HEK293T (cell line): Measurements from ENCODE around the gene DENND1C.

Source experiments
- CTCF ChIA-PET: fragments of 350-600 bp; formaldehyde crosslinking; extraction: SDS; loops from one replicate; lab custom pipeline; 2021; ENCODE audit warnings: antibody characterized with exemption, inconsistent platforms; lab: Yijun Ruan, JAX
- POLR2A ChIA-PET: fragments of 350-600 bp; formaldehyde crosslinking; extraction: SDS; loops from one replicate; lab custom pipeline; 2020; ENCODE audit warnings: antibody characterized with exemption, inconsistent platforms; lab: Yijun Ruan, JAX
- DNase-seq: peaks from one replicate; pipeline ENCODE4 v3.0.0; 2012; ENCODE audit warnings: mixed read lengths; ENCODE audit errors: extremely low spot score
- ARNT ChIP-seq: fragments of 450-650 bp; IDR thresholded peaks from 2 replicates; pipeline ENCODE4 v1.6.1; 2017; ENCODE audit warnings: mild to moderate bottlenecking
- BHLHE40 ChIP-seq: fragments of 450-650 bp; IDR thresholded peaks from 2 replicates; pipeline ENCODE4 v1.6.1; 2016; ENCODE audit warnings: mild to moderate bottlenecking, moderate library complexity, borderline replicate concordance
- CTBP1 ChIP-seq: fragments of 450-650 bp; IDR thresholded peaks from 2 replicates; pipeline ENCODE4 v1.6.1; 2016; ENCODE audit warnings: borderline replicate concordance
- ELF4 ChIP-seq: fragments of 450-650 bp; IDR thresholded peaks from 2 replicates; pipeline ENCODE4 v1.6.1; 2017; ENCODE audit warnings: antibody characterized with exemption
- FOXA1 ChIP-seq: fragments of 450-650 bp; IDR thresholded peaks from 2 replicates; pipeline ENCODE4 v1.6.1; 2016; ENCODE audit warnings: mild to moderate bottlenecking
- FOXK2 ChIP-seq: fragments of 450-650 bp; IDR thresholded peaks from 2 replicates; pipeline ENCODE4 v1.6.1; 2016; ENCODE audit warnings: mild to moderate bottlenecking
- FOXM1 ChIP-seq: fragments of 450-650 bp; IDR thresholded peaks from 2 replicates; pipeline ENCODE4 v1.6.1; 2017; ENCODE audit warnings: mild to moderate bottlenecking, borderline replicate concordance
- HDGF ChIP-seq: fragments of 450-650 bp; IDR thresholded peaks from 2 replicates; pipeline ENCODE4 v1.6.1; 2017; ENCODE audit warnings: antibody characterized with exemption, borderline replicate concordance
- L3MBTL2 ChIP-seq: fragments of 450-650 bp; conservative IDR thresholded peaks from 2 replicates; pipeline ENCODE4 v1.6.1; 2016; ENCODE audit warnings: mild to moderate bottlenecking
- LEF1 ChIP-seq: fragments of 450-650 bp; IDR thresholded peaks from 2 replicates; pipeline ENCODE4 v1.6.1; 2017; ENCODE audit warnings: mild to moderate bottlenecking, borderline replicate concordance
- NFRKB ChIP-seq: fragments of 450-650 bp; IDR thresholded peaks from 2 replicates; pipeline ENCODE4 v1.6.1; 2016; ENCODE audit warnings: mild to moderate bottlenecking, moderate library complexity
- PKNOX1 ChIP-seq: fragments of 450-650 bp; IDR thresholded peaks from 2 replicates; pipeline ENCODE4 v1.6.1; 2016
- SP1 ChIP-seq: fragments of 450-650 bp; IDR thresholded peaks from 2 replicates; pipeline ENCODE4 v1.6.1; 2017
- SUZ12 ChIP-seq: fragments of 450-650 bp; IDR thresholded peaks from 2 replicates; pipeline ENCODE4 v1.6.1; 2016; ENCODE audit warnings: mild to moderate bottlenecking
- TARDBP ChIP-seq: fragments of 450-650 bp; IDR thresholded peaks from 2 replicates; pipeline ENCODE4 v1.6.1; 2016
- ZNF384 ChIP-seq: fragments of 450-650 bp; IDR thresholded peaks from 2 replicates; pipeline ENCODE4 v1.6.1; 2016

Gene DENND1C

DNA sequence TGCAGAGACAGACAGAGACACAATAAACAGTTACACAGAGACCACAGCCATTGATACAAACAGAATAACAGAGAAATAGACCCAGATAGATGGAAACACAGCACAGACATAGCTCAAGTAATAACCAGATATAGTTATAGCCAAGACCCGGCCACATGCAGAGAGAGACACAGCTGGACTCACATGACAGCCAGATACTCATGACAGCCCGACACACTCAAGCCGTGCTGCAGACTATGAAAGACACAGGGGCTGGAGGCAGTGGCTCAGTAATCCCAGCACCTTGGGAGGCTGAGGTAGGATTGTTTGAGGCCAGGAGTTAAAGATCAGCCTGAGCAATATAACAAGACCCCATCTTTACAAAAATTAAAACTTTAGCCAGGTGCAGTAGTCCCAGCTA is 1.6 kb upstream of the DENND1C start:
- no peak for DNase-seq
- TF ChIP-seq SP1 (no peak), FOXM1 (no peak), NFRKB (no peak), FOXA1 (no peak), TARDBP (no peak), LEF1 (no peak), L3MBTL2 (no peak), PKNOX1 (no peak), BHLHE40 (no peak), CTBP1 (no peak), ARNT (no peak), SUZ12 (no peak), HDGF (no peak), ZNF384 (no peak)
- POLR2A ChIA-PET: no interaction called here
- CTCF ChIA-PET: no interaction called here

- ChIA-PET POLR2A (interaction anchor here (0.6 kb wide), 1 partner anchor 9 kb away, joined by 3 read pairs; no protein-coding TSS in a partner anchor), CTCF (no interaction called here)
- DNase-seq: no peak
- no peak for TF ChIP-seq SP1
- no peak for TF ChIP-seq CTBP1
- TF ChIP-seq BHLHE40: no peak
- no peak for TF ChIP-seq L3MBTL2
- TF ChIP-seq FOXA1: no peak
- TF ChIP-seq LEF1: no peak
- no peak for TF ChIP-seq ARNT
Measured at GRCh38 chr19:6482343-6482686, 728 bp upstream of the DENND1C start.

- ChIA-PET POLR2A (no interaction called here), CTCF (interaction anchor here (0.6 to 1.0 kb wide), 3 partner anchors 28 to 383 kb away, joined by 3 read pairs; no protein-coding TSS in a partner anchor)
- no peak for TF ChIP-seq HDGF
- no peak for TF ChIP-seq FOXK2
- no peak for TF ChIP-seq NFRKB
- TF ChIP-seq PKNOX1: no peak
- no peak for TF ChIP-seq BHLHE40
- no peak for TF ChIP-seq SUZ12
- no peak for TF ChIP-seq FOXM1
- TF ChIP-seq ELF4: no peak
- DNase-seq: no peak
Measured at GRCh38 chr19:6480848-6481415, 655 bp downstream of the DENND1C start.

DNA sequence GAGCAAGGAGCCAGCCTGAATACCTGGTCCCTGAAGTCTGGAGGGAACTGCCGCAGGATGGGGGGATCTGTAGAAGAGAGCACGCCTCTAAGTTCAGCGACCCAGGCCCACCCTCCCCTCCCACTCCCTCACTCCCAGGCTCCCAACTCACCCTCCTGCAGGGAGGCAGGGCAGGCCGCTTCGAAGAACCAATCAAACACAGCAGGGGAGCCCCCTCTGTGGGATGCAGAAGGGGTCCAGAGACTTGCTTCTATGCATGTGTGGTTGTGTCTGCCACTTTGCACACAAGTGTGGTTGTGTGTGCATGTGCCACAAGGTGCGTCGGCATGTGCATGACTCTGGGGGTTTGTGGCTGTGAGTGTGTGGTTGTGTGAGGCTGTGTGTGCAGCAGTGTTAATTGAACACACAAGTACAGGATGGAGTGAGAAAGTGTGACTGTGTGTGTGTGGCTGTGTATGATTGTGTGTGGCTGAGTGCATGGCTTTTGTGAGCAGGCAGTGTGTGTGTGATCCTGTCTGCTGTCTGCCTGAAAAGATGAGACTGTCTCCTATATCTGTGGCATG is 1.7 kb downstream of the DENND1C start:
- TF ChIP-seq HDGF (no peak), ARNT (no peak), SP1 (no peak), PKNOX1 (no peak), FOXK2 (no peak), BHLHE40 (no peak), NFRKB (no peak), SUZ12 (no peak), FOXA1 (no peak), ZNF384 (no peak), L3MBTL2 (no peak), FOXM1 (no peak), ELF4 (no peak), LEF1 (no peak), TARDBP (no peak), CTBP1 (no peak)
- CTCF ChIA-PET: no interaction called here
- no peak for DNase-seq
- POLR2A ChIA-PET: no interaction called here

- CTCF ChIA-PET: no interaction called here
- no peak for DNase-seq
- TF ChIP-seq ELF4: no peak
- TF ChIP-seq ARNT: no peak
- no peak for TF ChIP-seq L3MBTL2
- TF ChIP-seq PKNOX1: no peak
- no peak for TF ChIP-seq BHLHE40
- TF ChIP-seq SP1: no peak
- TF ChIP-seq FOXK2: no peak
- no peak for TF ChIP-seq LEF1
- no peak for TF ChIP-seq FOXM1
- no peak for TF ChIP-seq CTBP1
- TF ChIP-seq HDGF: no peak
- POLR2A ChIA-PET: no interaction called here
Measured at GRCh38 chr19:6478815-6479214, 2.8 kb downstream of the DENND1C start.
